DND-41 (cell line): Measurements from ENCODE around the gene ECT2L.

Experiments used
- EZH2 ChIP-seq: IDR thresholded peaks from 3 replicates; pipeline ENCODE4 v1.6.1; 2012; ENCODE audit warnings: borderline replicate concordance, low read depth, mild to moderate bottlenecking, moderate library complexity, low read length, inconsistent platforms; ENCODE audit not compliant: severe bottlenecking
- TF ChIP-seq, protein P1 (sequence below): IDR thresholded peaks from 2 replicates; pipeline ENCODE4 v1.5.1; 2012; ENCODE audit warnings: borderline replicate concordance, low read length, moderate library complexity, mild to moderate bottlenecking; ENCODE audit not compliant: poor library complexity, severe bottlenecking; ENCODE audit errors: extremely low read depth

GRCh38 chr6:138868181-138868580, 72.3 kb downstream of the ECT2L start:
- TF ChIP-seq EZH2 = no peak
- TF ChIP-seq, protein P1, sequence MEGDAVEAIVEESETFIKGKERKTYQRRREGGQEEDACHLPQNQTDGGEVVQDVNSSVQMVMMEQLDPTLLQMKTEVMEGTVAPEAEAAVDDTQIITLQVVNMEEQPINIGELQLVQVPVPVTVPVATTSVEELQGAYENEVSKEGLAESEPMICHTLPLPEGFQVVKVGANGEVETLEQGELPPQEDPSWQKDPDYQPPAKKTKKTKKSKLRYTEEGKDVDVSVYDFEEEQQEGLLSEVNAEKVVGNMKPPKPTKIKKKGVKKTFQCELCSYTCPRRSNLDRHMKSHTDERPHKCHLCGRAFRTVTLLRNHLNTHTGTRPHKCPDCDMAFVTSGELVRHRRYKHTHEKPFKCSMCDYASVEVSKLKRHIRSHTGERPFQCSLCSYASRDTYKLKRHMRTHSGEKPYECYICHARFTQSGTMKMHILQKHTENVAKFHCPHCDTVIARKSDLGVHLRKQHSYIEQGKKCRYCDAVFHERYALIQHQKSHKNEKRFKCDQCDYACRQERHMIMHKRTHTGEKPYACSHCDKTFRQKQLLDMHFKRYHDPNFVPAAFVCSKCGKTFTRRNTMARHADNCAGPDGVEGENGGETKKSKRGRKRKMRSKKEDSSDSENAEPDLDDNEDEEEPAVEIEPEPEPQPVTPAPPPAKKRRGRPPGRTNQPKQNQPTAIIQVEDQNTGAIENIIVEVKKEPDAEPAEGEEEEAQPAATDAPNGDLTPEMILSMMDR = no peak
